H9 (cell line): ENCODE results near the gene RNF213. TPM values are rescaled to one million over a fixed set of nuclear protein-coding genes. Genes with fewer than 3 reads are reported as not detected.

ENCODE experiments used
- DNase-seq: peaks from one replicate; pipeline ENCODE4 v3.0.0-alpha.2; 2017
- H2AFZ ChIP-seq: one replicate; pipeline ENCODE4 v1.6.1; 2013; ENCODE audit warnings: mild to moderate bottlenecking, low read length, control low read depth, moderate library complexity
- H2AK5ac ChIP-seq: 2 replicates; pipeline ENCODE4 v1.6.1; 2013; ENCODE audit warnings: low read length, control low read depth, mixed read lengths; ENCODE audit not compliant: insufficient read length
- H2BK120ac ChIP-seq: one replicate; pipeline ENCODE4 v1.6.1; 2013; ENCODE audit warnings: low read depth, mild to moderate bottlenecking, low read length, control low read depth, inconsistent platforms; ENCODE audit not compliant: poor library complexity, severe bottlenecking
- H2BK12ac ChIP-seq: 2 replicates; pipeline ENCODE4 v1.6.1; 2013; ENCODE audit warnings: low read length, control low read depth, mixed read lengths, low read depth; ENCODE audit not compliant: insufficient read length
- H2BK15ac ChIP-seq: 2 replicates; pipeline ENCODE4 v1.6.1; 2013; ENCODE audit warnings: low read depth, low read length, control low read depth
- H2BK20ac ChIP-seq: one replicate; pipeline ENCODE4 v1.6.1; 2013; ENCODE audit warnings: low read depth, mild to moderate bottlenecking, low read length, control low read depth, inconsistent platforms; ENCODE audit not compliant: poor library complexity, severe bottlenecking
- H2BK5ac ChIP-seq: 2 replicates; pipeline ENCODE4 v1.6.1; 2013; ENCODE audit warnings: low read length, control low read depth, mixed read lengths; ENCODE audit not compliant: insufficient read length
- H3K14ac ChIP-seq: 2 replicates; pipeline ENCODE4 v1.6.1; 2013; ENCODE audit warnings: low read length, control low read depth; ENCODE audit not compliant: insufficient read depth
- H3K18ac ChIP-seq: 2 replicates; pipeline ENCODE4 v1.6.1; 2013; ENCODE audit warnings: low read depth, mild to moderate bottlenecking, mixed read lengths, low read length, control low read depth; ENCODE audit not compliant: insufficient read length
- H3K23ac ChIP-seq: 2 replicates; pipeline ENCODE4 v1.6.1; 2013; ENCODE audit warnings: low read length, control low read depth, mixed read lengths, low read depth; ENCODE audit not compliant: insufficient read length
- H3K23me2 ChIP-seq: 2 replicates; pipeline ENCODE4 v1.6.1; 2013; ENCODE audit warnings: low read depth, mild to moderate bottlenecking, mixed read lengths, low read length, control low read depth; ENCODE audit not compliant: insufficient read length, poor library complexity, severe bottlenecking
- H3K27ac ChIP-seq: 2 replicates; pipeline ENCODE4 v1.5.1; 2013; ENCODE audit warnings: low read length, control low read depth, mixed read lengths, low read depth; ENCODE audit not compliant: insufficient read length
- H3K27me3 ChIP-seq: 2 replicates; pipeline ENCODE4 v1.6.1; 2013; ENCODE audit warnings: low read length, control low read depth, inconsistent platforms; ENCODE audit not compliant: insufficient read depth
- H3K4ac ChIP-seq: 2 replicates; pipeline ENCODE4 v1.6.1; 2013; ENCODE audit warnings: low read depth, mild to moderate bottlenecking, control low read depth, inconsistent platforms, low read length, moderate library complexity
- H3K4me1 ChIP-seq: 2 replicates; pipeline ENCODE4 v1.6.1; 2013; ENCODE audit warnings: low read length, control low read depth, inconsistent platforms; ENCODE audit not compliant: insufficient read depth
- H3K4me2 ChIP-seq: 2 replicates; pipeline ENCODE4 v1.6.1; 2013; ENCODE audit warnings: low read length, control low read depth, mixed read lengths; ENCODE audit not compliant: insufficient read length, insufficient read depth
- H3K56ac ChIP-seq: 2 replicates; pipeline ENCODE4 v1.6.1; 2013; ENCODE audit warnings: low read depth, mild to moderate bottlenecking, mixed read lengths, low read length, control low read depth; ENCODE audit not compliant: insufficient read length
- H3K79me1 ChIP-seq: 2 replicates; pipeline ENCODE4 v1.6.1; 2013; ENCODE audit warnings: low read depth, mild to moderate bottlenecking, moderate library complexity, low read length, control low read depth, inconsistent platforms; ENCODE audit not compliant: insufficient read depth, poor library complexity, severe bottlenecking
- H3K79me2 ChIP-seq: 2 replicates; pipeline ENCODE4 v1.6.1; 2013; ENCODE audit warnings: low read length, control low read depth, inconsistent platforms; ENCODE audit not compliant: insufficient read depth
- H3K9ac ChIP-seq: 2 replicates; pipeline ENCODE4 v1.6.1; 2013; ENCODE audit warnings: low read length, control low read depth, mixed read lengths; ENCODE audit not compliant: insufficient read length; ENCODE audit errors: extremely low read depth
- H3K9me3 ChIP-seq: one replicate; pipeline ENCODE4 v1.6.1; 2013; ENCODE audit warnings: low read depth, low read length, inconsistent platforms; ENCODE audit not compliant: control insufficient read depth
- H3T11ph ChIP-seq: one replicate; pipeline ENCODE4 v1.6.1; 2013; ENCODE audit warnings: mild to moderate bottlenecking, low read length, control low read depth, inconsistent platforms
- H4K20me1 ChIP-seq: one replicate; pipeline ENCODE4 v1.6.1; 2013; ENCODE audit not compliant: control insufficient read depth, insufficient read length, insufficient read depth
- H4K5ac ChIP-seq: 2 replicates; pipeline ENCODE4 v1.6.1; 2013; ENCODE audit warnings: low read depth, mild to moderate bottlenecking, mixed read lengths, low read length, control low read depth; ENCODE audit not compliant: insufficient read length
- H4K8ac ChIP-seq: replicated peaks from 2 replicates; pipeline ENCODE4 v1.6.1; 2013; ENCODE audit warnings: low read length, control low read depth, mixed read lengths, low read depth; ENCODE audit not compliant: insufficient read length
- H4K91ac ChIP-seq: 2 replicates; pipeline ENCODE4 v1.6.1; 2013; ENCODE audit warnings: low read depth, mild to moderate bottlenecking, moderate library complexity, mixed read lengths, low read length, control low read depth; ENCODE audit not compliant: insufficient read length
- H3K27ac Mint-ChIP-seq, 3 experiments: 2 replicates in 2 of 3; 3 replicates in 1 of 3; pipeline ENCODE4 v1.8.0; 2020 to 2021; ENCODE audit warnings: mixed read lengths in 3 of 3, mild to moderate bottlenecking in 1 of 3, moderate library complexity in 1 of 3
- H3K27me3 Mint-ChIP-seq: 2 replicates; pipeline ENCODE4 v1.8.0; 2021; ENCODE audit warnings: low read depth, mild to moderate bottlenecking, moderate library complexity, mixed read lengths
- H3K36me3 Mint-ChIP-seq, 3 experiments: 2 replicates in 2 of 3; 3 replicates in 1 of 3; pipeline ENCODE4 v1.8.0; 2020 to 2021; ENCODE audit warnings: low read depth in 3 of 3, mixed read lengths in 3 of 3; ENCODE audit not compliant: insufficient read depth in 1 of 3
- H3K4me1 Mint-ChIP-seq, 2 experiments: 2 replicates each; pipeline ENCODE4 v1.8.0; 2020; ENCODE audit warnings: mixed read lengths in 2 of 2
- H3K4me3 Mint-ChIP-seq, 2 experiments: 2 replicates in 1 of 2; 3 replicates in 1 of 2; pipeline ENCODE4 v1.8.0; 2020 to 2021; ENCODE audit warnings: mild to moderate bottlenecking in 2 of 2, mixed read lengths in 2 of 2, moderate library complexity in 1 of 2
- H3K9me3 Mint-ChIP-seq, 2 experiments: 2 replicates in 1 of 2; 3 replicates in 1 of 2; pipeline ENCODE4 v1.8.0; 2020; ENCODE audit warnings: mild to moderate bottlenecking in 2 of 2, mixed read lengths in 2 of 2, moderate library complexity in 1 of 2
- CTCF ChIP-seq: fragments of 200-600 bp; sonication (generic); conservative IDR thresholded peaks from 3 replicates; pipeline ENCODE4 v1.8.0; 2021; ENCODE audit warnings: antibody characterized with exemption, mild to moderate bottlenecking
- WGBS: extraction: QIAGEN DNeasy Blood & Tissue Kit; methylation state at CpG from one replicate; pipeline ENCODE4 v1.1.7; 2013; ENCODE audit warnings: missing lambda C conversion rate, low lambda C conversion rate, mixed read lengths; ENCODE audit not compliant: insufficient read length; ENCODE audit errors: extremely low coverage; 5-methylcytosine and 5-hydroxymethylcytosine counted together
- total RNA-seq: library from RNA; stranded (reverse); gene quantifications from 2 replicates; pipeline ENCODE4 v1.2.1, GENCODE V29; 2021

RNF213 gene
- total RNA-seq, 1 experiment from 2014 or later = 34.3 TPM

DNA sequence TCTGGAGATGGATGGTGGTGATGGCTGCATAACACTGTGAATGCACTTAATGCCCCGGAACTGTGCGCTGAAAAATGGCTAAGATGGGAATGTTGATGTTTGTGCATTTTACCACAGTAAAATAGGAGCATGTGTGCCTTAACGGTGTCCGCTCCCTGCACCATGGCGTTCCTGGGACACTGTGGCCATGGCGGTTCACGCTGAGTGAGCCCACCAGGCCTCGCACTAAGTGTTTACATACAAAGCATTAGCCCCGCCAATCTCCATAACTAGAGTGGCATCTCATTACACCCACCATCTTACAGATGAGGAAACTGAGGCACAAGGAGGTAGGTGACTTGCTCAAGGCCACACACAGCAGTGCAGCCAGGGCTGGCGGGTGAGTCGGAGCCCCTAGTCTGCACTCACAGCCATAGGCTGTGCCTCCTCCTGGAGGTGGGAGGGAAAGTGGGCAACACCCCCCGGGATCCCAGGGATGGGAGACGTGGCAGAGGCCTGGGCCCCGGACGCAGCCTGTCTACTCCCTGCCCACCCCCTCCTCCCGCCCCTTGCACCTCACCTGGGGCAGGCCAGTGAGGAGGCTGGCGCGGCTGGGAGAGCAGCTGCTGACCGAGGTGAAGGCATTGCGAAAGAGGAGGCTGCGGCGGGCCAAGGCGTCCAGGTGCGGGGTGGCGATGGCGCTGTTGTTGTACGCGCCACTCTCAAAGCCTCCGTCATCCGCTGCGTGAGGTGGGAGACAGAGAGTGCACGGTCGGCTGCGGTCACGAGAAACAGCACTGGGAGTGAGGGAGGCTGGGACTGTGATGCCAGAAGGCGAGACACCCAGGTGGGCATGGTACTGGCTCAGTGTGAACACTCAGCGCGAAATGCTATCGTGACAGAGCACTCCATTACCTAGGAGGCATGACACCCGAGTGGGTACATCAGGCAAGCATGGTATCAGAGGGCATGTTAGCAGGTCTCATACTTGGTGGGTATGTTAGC lies 43.9 kb upstream of the RNF213 start:
- H4K20me1 ChIP-seq = no peaks in the 10 kb centered on the region
- peaks cover 5% of the 10 kb centered on the region for H3K23me2 ChIP-seq
- no peak overlapping the region for H3K4me2 ChIP-seq
- DNase-seq = no peak
- H3K27ac ChIP-seq = no peak overlapping the region
- H3K4ac ChIP-seq = no peak overlapping the region
- H3K36me3 Mint-ChIP-seq = peaks cover 6 to 25% (median 21%) of the 10 kb centered on the region in 3 experiments; a peak in 5 of 7 replicates
- H3K4me1 Mint-ChIP-seq = peaks cover 7 to 11% of the 10 kb centered on the region in 2 experiments
- H3K14ac ChIP-seq = no peak overlapping the region
- H3K27me3 ChIP-seq = no peaks in the 10 kb centered on the region
- H2BK15ac ChIP-seq = no peak overlapping the region
- H3K27ac Mint-ChIP-seq = peak overlapping the region in 1 of 3 experiments; percentile 28; a peak in 1 of 7 replicates
- H2BK120ac ChIP-seq = no peak overlapping the region
- WGBS = no CpG with 5 or more reads among the region's 40 CpGs
- no peak overlapping the region for H4K8ac ChIP-seq
- no peak overlapping the region for H2AK5ac ChIP-seq
- no peaks in the 10 kb centered on the region for H3K4me1 ChIP-seq
- H2BK20ac ChIP-seq = no peak overlapping the region
- no peak overlapping the region for H3K56ac ChIP-seq
- no peaks in the 10 kb centered on the region for H3K79me2 ChIP-seq
- H3K4me3 Mint-ChIP-seq = no peak overlapping the region
- no peak overlapping the region for H3K9ac ChIP-seq
- no peaks in the 10 kb centered on the region for H3K79me1 ChIP-seq
- H3K23ac ChIP-seq = no peak overlapping the region
- H2AFZ ChIP-seq = no peak overlapping the region
- H4K5ac ChIP-seq = no peak overlapping the region
- no peak overlapping the region for H3T11ph ChIP-seq
- H2BK12ac ChIP-seq = no peak overlapping the region
- H4K91ac ChIP-seq = no peak overlapping the region
- H3K9me3 Mint-ChIP-seq = no peaks in the 10 kb centered on the region
- H2BK5ac ChIP-seq = no peak overlapping the region
- no peak for TF ChIP-seq CTCF
- no peak overlapping the region for H3K18ac ChIP-seq
- H3K9me3 ChIP-seq = no peaks in the 10 kb centered on the region
- no peaks in the 10 kb centered on the region; the same call in 1 of the 2 replicates for H3K27me3 Mint-ChIP-seq
